ENCODE results near the gene RGS18.
"Not testable (repeated sequence)": the region's sequence is repeated elsewhere in the genome, so short reads cannot be mapped to it uniquely, and the experiment has no call there.

The RGS18 gene

GRCh38 chr1:192158181-192158580 is at the start of gene RGS18:
TSS of gene RGS18 (plus strand) at chr1:192158462. CDS start at chr1:192158638, 176 bp downstream.
- no peak for DNase-seq

- DNase-seq = no peak
Observed at GRCh38 chr1:192109576-192109975, 48.7 kb upstream of the RGS18 start.

DNA sequence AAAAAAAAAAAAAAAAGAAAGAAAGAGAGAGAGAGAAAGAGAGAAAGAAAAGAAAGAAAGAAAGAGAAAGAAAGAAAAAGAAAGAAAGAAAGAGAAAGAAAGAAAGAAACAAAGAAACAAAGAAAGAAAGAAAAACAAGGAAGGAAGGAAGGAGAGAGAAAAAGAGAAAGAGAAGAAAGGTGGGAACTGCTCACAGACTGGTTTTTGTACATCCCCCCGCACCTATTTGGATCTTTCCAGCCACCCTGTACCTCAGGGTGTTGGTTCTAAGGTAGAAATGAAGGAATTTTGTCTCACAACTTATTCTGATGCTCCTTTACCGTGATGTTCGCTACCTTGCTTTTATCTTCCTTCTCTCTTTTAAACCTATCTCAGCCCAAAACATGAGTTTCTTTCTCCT is 43.3 kb upstream of the RGS18 start:
- DNase-seq = no peak

DNA sequence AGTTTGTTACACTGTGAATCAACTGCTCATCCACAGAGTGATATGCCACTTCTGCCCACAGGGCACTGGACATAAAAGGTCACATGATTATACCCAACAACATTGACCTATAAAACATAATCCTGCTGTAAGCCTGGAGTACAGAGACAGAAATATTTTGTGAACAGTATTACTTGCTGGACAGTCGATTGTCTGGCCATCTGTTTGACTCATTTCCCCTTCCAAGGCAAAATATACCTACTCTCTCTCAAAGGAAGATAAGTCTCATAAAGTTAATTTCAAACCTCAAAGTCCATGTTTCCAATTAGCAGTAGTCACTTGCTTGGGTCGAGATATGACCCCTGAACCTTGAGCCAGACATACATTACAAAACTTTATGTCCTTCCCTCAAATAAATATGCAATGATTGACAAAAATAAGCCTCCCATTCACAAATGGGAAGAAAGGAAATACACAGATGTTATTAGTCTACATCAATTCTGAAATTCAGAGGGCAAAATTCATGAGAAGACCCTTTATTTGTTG is 39.3 kb upstream of the RGS18 start:
- no peak for DNase-seq

DNA sequence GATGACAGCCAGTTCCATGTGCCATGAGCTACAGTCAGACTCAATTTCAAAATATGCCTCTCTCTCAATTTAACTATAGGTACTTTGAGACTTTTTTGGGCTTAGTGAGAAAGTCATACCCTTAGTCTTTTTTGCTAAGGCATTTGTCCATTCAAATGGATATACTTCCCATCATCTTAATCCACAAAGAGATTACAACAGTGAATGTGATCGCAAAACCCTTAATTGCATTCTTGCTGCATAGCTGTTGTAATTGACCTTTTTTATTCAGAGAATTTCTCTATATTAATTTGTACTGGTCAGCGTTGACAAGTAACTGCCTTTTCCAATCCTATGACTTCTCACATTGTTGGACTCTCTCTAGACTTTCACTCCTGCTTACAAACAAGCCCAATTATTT is 38.6 kb upstream of the RGS18 start:
- DNase-seq = no peak

GRCh38 chr1:192122668-192123067 is 35.6 kb upstream of the RGS18 start:
- DNase-seq = no peak

- no peak for DNase-seq
Observed at GRCh38 chr1:192123212-192123611, 35.0 kb upstream of the RGS18 start.

GRCh38 chr1:192126030-192126619 is 32.1 kb upstream of the RGS18 start:
- DNase-seq = no peak

DNA sequence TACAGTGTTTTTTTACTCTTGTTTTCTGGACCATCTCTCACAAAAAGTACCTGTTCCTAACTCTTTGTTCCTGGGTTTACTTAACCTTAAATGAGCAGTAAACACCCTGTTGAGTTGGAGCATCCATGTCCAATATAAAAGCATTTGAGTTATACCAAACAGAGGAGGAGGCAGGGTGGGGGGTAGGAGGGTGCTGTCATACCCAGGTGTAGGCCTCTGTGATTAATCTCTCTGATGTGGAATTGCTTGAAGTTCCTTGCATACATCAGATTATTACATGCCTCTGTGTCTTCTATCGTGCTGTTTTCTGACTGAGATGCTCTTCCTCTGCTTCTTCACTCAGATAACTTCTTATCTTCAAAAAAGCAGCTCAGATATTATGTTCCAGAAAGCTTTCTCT is 28.1 kb upstream of the RGS18 start:
- no peak for DNase-seq

DNA sequence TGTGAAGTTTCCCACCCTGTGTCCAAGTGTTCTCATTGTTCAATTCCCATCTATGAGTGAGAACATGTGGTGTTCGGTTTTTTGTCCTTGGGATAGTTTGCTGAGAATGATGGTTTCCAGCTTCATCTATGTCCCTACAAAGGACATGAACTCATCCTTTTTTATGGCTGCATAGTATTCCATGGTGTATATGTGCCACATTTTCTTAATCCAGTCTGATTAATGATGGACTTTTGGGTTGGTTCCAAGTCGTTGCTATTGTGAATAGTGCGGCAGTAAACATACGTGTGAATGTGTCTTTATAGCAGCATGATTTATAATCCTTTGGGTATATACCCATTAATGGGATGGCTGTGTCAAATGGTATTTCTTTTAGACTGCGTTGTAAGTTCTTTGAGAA is 27.4 kb upstream of the RGS18 start:
- DNase-seq = not testable (repeated sequence)

- DNase-seq = no peak
Observed at GRCh38 chr1:192131914-192132313, 26.3 kb upstream of the RGS18 start.

DNA sequence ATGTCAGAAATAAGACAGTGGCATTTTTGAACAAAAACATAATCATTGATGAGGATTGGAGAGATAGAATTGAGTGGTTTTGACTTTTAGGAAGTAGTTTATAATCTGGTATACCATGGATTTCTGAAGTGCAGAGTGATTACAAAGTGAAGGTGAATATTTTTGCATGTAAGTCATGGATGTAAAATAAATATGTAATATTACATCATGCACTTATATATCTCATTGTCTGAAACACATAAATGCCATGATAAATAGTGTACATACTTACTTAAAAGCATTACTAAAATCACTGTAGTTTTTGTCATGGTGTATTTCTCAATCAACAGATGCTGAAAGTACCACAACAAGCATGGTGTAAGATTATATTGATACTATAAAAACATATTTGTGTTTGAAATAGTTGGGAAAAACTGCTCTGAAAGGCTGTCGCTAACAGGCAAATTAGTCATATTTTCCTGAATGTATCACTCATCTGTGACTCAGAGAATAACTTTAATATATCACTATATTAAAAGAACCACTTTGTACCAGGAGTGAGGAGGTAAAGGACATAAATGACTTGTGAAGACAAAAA is 24.8 kb upstream of the RGS18 start:
- DNase-seq = no peak

GRCh38 chr1:192140382-192140781 is 17.9 kb upstream of the RGS18 start:
- DNase-seq = no peak

DNA sequence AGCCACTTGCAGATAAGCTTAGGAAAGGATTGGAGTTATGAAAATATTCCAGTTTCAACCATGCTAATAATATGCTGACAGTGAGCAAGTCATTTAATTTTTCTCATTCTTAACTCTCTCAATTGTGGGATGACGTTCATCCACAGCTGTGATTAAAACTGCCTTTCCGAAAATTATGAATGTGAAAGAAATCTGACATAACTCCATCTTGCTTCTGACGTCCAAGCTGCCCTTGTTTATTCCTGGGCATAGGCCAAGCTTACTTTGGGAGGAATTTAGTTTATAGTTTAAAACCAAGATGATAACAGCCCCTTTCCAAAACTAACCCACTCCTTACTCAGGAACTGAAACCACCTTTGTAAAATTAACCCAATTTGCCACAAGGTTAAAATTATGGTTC is 11.0 kb upstream of the RGS18 start:
- no peak for DNase-seq

DNA sequence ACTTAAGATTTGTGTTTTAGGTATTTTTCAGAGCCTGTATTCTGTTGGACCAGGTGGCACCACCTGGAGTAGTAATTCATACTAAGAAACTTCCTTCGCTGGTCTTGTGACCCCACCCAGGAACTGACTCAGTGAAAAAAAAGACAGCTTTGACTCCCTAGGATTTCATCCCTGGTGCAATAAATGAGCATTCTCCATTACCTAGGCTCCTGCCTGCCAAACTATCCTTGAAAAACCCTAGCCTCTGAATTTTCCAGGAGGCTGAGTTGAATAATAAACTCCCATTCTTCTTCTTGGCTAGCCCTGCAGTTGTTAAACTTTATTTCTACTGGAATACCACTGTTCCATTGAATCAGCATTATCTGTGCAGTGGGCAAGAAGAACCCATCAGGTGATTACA is 10.6 kb upstream of the RGS18 start:
- DNase-seq = no peak

GRCh38 chr1:192151176-192151575 is 7.1 kb upstream of the RGS18 start:
- DNase-seq = no peak

GRCh38 chr1:192153276-192153675 is 5.0 kb upstream of the RGS18 start:
- DNase-seq = no peak

DNA sequence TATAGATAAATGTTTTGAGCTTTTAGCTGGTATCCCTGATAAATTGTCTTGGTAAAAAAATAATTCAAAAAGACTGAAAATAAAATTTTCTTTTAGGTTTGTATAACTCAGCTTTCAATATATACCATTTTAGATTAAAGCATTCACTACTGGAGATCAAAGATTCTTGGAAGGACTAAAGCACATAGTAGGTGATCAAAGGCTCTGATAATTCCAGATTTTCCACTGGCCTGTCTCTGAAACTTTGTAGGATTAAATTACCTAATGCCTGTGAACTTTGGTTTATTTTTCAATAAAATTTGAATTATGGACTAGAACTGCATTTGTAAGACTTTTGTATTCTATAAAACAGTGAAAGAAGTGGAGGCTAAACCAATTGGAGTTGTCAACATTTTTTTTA is 1.2 kb upstream of the RGS18 start:
- no peak for DNase-seq

GRCh38 chr1:192159014-192159413 is 752 bp downstream of the RGS18 start:
- DNase-seq = no peak

- no peak for DNase-seq
Observed at GRCh38 chr1:192159781-192160180, 1.5 kb downstream of the RGS18 start.

DNA sequence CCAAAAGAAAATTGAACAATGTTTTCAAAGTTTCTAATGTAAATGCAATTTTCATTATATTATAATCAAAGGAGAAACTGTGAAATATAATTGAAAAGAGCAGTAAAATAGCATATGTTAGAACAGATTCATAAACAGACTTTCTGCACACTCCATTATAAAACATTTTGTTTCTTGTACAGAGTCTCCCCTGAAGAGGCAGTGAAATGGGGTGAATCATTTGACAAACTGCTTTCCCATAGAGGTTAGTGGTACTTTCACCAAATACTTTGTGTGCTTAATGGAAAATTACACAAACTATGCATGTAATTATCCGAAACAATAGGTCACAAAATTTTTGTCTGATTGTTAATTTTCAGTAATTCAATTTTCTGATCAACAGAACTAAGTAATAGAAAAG is 1.9 kb downstream of the RGS18 start:
- DNase-seq = no peak

DNA sequence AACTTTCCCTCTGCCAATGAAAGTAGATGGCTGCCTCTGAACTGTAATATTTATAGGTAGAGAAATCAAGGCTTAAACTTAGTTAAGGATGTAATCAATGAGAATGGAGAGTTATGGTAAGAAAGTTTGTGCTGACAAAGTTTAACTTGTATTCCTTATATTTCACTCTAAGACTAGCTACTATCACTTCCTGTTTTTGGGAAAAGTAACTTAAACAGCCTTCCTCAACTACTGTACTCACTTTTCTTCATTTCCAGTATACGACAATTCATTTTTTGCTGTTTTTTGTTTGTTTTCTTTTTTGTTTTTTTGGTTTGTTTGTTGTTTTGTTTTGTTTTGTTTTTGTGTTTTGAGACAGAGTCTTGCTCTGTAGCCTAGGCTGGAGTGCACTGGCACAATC is 3.7 kb downstream of the RGS18 start:
- no peak for DNase-seq

DNA sequence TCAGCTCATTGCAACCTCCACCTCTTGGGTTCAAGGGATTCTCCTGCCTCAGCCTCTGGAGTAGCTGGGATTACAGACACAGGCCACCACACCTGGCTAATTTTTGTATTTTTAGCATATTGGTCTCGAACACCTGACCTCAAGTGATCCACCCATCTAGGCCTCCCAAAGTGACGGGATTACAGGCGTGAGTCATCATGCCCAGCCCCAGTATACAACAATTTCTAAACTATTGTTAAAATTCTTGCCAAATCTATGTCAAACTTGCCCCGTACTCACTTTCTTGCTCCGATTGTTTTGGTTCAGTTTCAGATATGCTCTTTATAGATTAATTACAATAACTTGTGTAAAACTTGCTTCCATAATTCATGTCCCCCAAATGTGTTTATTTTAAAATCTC is 4.1 kb downstream of the RGS18 start:
- no peak for DNase-seq

GRCh38 chr1:192165002-192165401 is 6.7 kb downstream of the RGS18 start:
- DNase-seq = not testable (repeated sequence)

DNA sequence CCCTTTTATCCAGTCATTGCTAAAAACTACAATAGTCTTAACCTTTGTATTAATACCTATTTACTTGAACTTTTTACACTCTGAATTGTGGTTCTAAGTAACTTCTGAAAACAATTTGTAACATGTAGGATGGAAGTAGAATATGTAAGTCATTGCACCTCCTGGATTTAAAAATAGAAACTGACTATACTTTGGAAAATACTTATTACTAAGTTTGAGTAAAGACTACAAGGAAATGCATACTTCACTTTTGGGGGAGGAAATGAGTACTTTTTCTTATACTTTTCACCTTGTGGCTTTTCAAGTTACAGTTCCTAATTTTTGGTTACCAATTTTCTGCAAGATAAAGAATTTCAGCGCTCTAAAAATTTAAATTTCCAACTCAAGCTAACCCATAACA is 8.7 kb downstream of the RGS18 start:
- DNase-seq = no peak

Measured in DMS 273 treated with DMSO at 0.1 percent for 48 hours (cell line).